Activated B cell treated with CpG ODN at 0.5 μM for 24 hours (primary cell): Measurements from ENCODE around the gene MAP7D2. TPM values are rescaled to one million over a fixed set of nuclear protein-coding genes. Genes with fewer than 3 reads are reported as not detected.

Experiments used
- ATAC-seq: fragments of 200-7000 bp; cut with Tn5 transposase; one replicate; pipeline ENCODE4 v1.10.0; 2021; ENCODE audit warnings: low read depth, mild to moderate bottlenecking, moderate library complexity
- CTCF ChIA-PET: fragments of 350-600 bp; sonication (Branson Sonifier 250); formaldehyde crosslinking; loops from one replicate; lab custom pipeline; 2021; ENCODE audit warnings: antibody characterized with exemption; lab: Charles Lee
- POLR2A ChIA-PET: fragments of 350-600 bp; sonication (Branson Sonifier 250); formaldehyde crosslinking; loops from one replicate; lab custom pipeline; 2021; ENCODE audit warnings: antibody characterized with exemption; lab: Charles Lee
- DNase-seq: peaks from one replicate; pipeline ENCODE4 v3.0.0; 2022
- H3K27ac Mint-ChIP-seq: one replicate; pipeline ENCODE4 v1.8.0; 2020; ENCODE audit warnings: mixed read lengths
- H3K27me3 Mint-ChIP-seq: one replicate; pipeline ENCODE4 v1.8.0; 2021; ENCODE audit warnings: mixed read lengths
- H3K36me3 Mint-ChIP-seq: one replicate; pipeline ENCODE4 v1.8.0; 2021; ENCODE audit warnings: low read depth, mixed read lengths
- H3K4me1 Mint-ChIP-seq: one replicate; pipeline ENCODE4 v1.8.0; 2021; ENCODE audit warnings: mixed read lengths
- H3K4me3 Mint-ChIP-seq: one replicate; pipeline ENCODE4 v1.8.0; 2020; ENCODE audit warnings: mild to moderate bottlenecking, mixed read lengths
- H3K9me3 Mint-ChIP-seq: one replicate; pipeline ENCODE4 v1.8.0; 2020; ENCODE audit warnings: mixed read lengths
- intact Hi-C: fragments of 100-400 bp; cut with micrococcal nuclease; formaldehyde crosslinking; loops from one replicate; pipeline ENCODE4 v1.15.1; 2024
- total RNA-seq: library from RNA; stranded (reverse); gene quantifications from 2 replicates; pipeline ENCODE4 v1.2.3, GENCODE V29; 2022
- TF ChIP-seq, protein P1 (sequence below): fragments of 200-600 bp; IDR thresholded peaks from one replicate; pipeline ENCODE4 v1.8.0; 2022; ENCODE audit warnings: antibody characterized with exemption, mild to moderate bottlenecking

The MAP7D2 gene
- total RNA-seq, 1 donor from 2014 or later = 0.16 TPM

DNA sequence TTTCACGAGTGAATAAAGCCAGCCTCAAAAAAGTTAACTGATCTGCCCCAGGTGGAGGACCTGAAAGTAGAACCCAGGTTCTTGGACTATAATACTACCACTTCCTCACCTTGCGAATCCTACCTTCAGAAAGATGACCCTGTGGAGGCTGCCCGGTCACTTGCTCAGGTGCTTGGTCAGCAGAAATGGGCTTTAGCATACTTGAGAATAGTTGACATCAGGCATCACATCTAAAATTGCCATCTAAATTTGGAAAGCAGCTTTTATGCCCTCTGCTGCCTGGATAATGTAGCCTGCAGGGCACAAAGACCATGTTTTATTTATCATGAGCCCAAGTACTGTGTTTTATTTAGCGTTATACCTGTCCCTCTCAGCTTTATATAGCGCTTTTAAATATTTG is 128.9 kb downstream of the MAP7D2 start:
- ATAC-seq (no peak), DNase-seq (no peak)
- Mint-ChIP-seq H3K4me1 (peaks cover 16% of the 10 kb centered on the region), H3K4me3 (no peak overlapping the region), H3K27me3 (no peaks in the 10 kb centered on the region), H3K9me3 (no peaks in the 10 kb centered on the region), H3K36me3 (peaks cover 6% of the 10 kb centered on the region), H3K27ac (no peak overlapping the region)
- intact Hi-C loops = no loop called here
- POLR2A ChIA-PET = no interaction called here
- TF ChIP-seq, protein P1, sequence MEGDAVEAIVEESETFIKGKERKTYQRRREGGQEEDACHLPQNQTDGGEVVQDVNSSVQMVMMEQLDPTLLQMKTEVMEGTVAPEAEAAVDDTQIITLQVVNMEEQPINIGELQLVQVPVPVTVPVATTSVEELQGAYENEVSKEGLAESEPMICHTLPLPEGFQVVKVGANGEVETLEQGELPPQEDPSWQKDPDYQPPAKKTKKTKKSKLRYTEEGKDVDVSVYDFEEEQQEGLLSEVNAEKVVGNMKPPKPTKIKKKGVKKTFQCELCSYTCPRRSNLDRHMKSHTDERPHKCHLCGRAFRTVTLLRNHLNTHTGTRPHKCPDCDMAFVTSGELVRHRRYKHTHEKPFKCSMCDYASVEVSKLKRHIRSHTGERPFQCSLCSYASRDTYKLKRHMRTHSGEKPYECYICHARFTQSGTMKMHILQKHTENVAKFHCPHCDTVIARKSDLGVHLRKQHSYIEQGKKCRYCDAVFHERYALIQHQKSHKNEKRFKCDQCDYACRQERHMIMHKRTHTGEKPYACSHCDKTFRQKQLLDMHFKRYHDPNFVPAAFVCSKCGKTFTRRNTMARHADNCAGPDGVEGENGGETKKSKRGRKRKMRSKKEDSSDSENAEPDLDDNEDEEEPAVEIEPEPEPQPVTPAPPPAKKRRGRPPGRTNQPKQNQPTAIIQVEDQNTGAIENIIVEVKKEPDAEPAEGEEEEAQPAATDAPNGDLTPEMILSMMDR = no peak
- CTCF ChIA-PET = interaction anchor here (1.3 kb wide), 1 partner anchor 83 kb away, joined by 4 read pairs; no protein-coding TSS in a partner anchor

DNA sequence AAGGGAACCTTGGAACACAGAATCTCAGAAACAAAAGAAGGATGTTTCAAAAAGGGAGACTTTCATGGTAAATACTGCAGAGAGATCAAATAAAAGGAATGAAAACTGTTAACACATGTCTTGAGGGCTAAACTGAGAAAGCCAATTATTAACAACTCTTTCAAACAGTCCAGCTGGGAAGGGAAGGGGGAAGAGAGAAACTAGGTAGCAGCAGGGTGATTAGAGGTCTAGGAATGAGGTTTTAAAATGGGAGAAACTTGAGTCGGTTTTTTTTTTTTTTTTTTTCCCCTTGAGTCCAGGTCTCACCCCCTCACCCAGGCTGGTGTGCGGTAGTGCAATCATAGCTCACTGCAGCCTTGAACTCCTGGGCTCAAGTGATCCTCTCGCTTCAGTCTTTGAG is 130.2 kb downstream of the MAP7D2 start:
- intact Hi-C loops = no loop called here
- TF ChIP-seq, protein P1 = no peak
- Mint-ChIP-seq H3K4me3 (no peak overlapping the region), H3K27ac (peak overlapping the region; percentile 46), H3K4me1 (peaks cover 19% of the 10 kb centered on the region), H3K36me3 (peaks cover 6% of the 10 kb centered on the region), H3K9me3 (no peaks in the 10 kb centered on the region), H3K27me3 (no peaks in the 10 kb centered on the region)
- ChIA-PET POLR2A (no interaction called here), CTCF (interaction anchor here (0.6 kb wide), 1 partner anchor 423 kb away, joined by 6 read pairs; no protein-coding TSS in a partner anchor)
- ATAC-seq = no peak
- no peak for DNase-seq

DNA sequence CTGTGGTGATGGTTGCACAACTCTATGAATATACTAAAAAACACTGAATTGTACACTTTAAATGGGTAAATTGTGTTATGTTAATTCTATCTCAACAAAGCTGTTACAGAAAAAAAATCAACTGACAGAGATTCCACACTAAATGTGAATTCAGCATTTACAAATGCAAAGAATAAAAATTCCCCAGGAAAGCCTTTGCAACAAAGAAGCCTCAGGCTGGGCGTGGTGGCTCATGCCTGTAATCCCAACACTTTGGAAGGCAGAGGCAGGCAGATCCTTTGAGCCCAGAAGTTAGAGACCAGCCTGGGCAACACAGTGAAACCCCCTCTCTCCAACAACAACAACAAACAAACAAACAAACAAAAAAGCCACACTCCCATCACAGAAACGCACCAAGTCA is 134.8 kb downstream of the MAP7D2 start:
- no peak for DNase-seq
- no peak for ATAC-seq
- no peak overlapping the region for H3K27ac Mint-ChIP-seq
- ChIA-PET CTCF (no interaction called here), POLR2A (no interaction called here)
- H3K36me3 Mint-ChIP-seq = peaks cover 14% of the 10 kb centered on the region
- peaks cover 19% of the 10 kb centered on the region for H3K4me1 Mint-ChIP-seq
- H3K4me3 Mint-ChIP-seq = no peak overlapping the region
- intact Hi-C loops = no loop called here
- H3K27me3 Mint-ChIP-seq = no peaks in the 10 kb centered on the region
- TF ChIP-seq, protein P1 = no peak
- peaks cover 3% of the 10 kb centered on the region for H3K9me3 Mint-ChIP-seq

DNA sequence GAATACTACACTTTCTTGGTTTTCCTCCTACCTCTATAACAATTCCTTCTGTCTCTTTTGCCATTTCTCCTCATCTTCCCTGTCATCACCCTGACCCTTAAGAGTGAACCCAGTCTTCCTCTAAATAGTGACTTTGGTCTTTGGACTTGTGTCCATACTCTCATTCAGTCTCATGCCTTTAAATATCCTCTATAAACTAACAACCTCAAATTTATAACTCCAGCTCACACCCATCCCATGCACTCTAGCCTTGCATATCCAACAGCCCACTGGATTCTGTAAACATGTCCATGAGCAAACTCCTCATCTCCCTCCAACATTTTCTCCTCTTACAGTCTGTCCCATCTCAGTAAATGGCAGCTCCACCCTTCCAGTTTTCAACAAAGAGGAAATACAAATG is 140.9 kb downstream of the MAP7D2 start:
- intact Hi-C loops = no loop called here
- ATAC-seq (no peak), DNase-seq (no peak)
- peaks cover 3% of the 10 kb centered on the region for H3K9me3 Mint-ChIP-seq
- POLR2A ChIA-PET = no interaction called here
- H3K4me3 Mint-ChIP-seq = no peak overlapping the region
- peaks cover 18% of the 10 kb centered on the region for H3K4me1 Mint-ChIP-seq
- no peaks in the 10 kb centered on the region for H3K27me3 Mint-ChIP-seq
- TF ChIP-seq, protein P1 = no peak
- CTCF ChIA-PET = no interaction called here
- no peak overlapping the region for H3K27ac Mint-ChIP-seq
- peaks cover 9% of the 10 kb centered on the region for H3K36me3 Mint-ChIP-seq

DNA sequence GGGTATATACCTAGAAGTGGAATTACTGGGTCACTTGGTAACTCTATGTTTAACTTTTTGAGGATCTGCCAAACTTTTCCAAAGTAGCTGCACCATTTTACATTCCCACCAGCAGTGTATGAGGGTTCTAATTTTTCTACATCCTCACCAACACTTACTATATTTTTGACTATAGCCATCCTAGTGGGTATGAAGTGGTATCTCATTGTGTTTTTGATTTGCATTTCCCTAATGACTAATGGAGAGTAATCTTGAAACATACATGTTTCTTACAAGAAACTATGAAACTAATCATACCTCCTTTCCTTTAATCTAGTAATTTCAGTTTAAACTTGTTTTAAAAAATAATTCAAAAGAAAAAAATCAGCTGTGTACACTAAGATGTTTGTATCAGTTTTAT is 143.7 kb downstream of the MAP7D2 start:
- Mint-ChIP-seq H3K27me3 (no peaks in the 10 kb centered on the region), H3K36me3 (peaks cover 12% of the 10 kb centered on the region), H3K27ac (no peak overlapping the region), H3K9me3 (peaks cover 3% of the 10 kb centered on the region), H3K4me1 (peaks cover 13% of the 10 kb centered on the region), H3K4me3 (no peak overlapping the region)
- TF ChIP-seq, protein P1 = no peak
- DNase-seq = no peak
- POLR2A ChIA-PET = no interaction called here
- intact Hi-C loops = no loop called here
- CTCF ChIA-PET = no interaction called here
- ATAC-seq = no peak
